A549 (cell line): ENCODE data around the gene NFIA. TPM values are rescaled to one million over a fixed set of nuclear protein-coding genes. Genes with fewer than 3 reads are reported as not detected.

ENCODE experiments used
- ATAC-seq, 2 experiments: fragments of 200-7000 bp in 1 of 2; fragments of >200 bp in 1 of 2; cut with Nextera tagmentation in 1 of 2; cut with Tn5 transposase in 1 of 2; 3 replicates each; pipeline versions ENCODE4 v1.8.0 to v1.9.1; 2018 to 2020; ENCODE audit warnings: mild to moderate bottlenecking in 1 of 2, moderate library complexity in 1 of 2
- CTCF ChIA-PET: fragments of 300-600 bp; sonication (Branson Sonifier 250); formaldehyde crosslinking; extraction: SDS; loops from one replicate; lab custom pipeline; 2021; ENCODE audit warnings: antibody characterized with exemption, inconsistent platforms; lab: Yijun Ruan, JAX
- POLR2A ChIA-PET: fragments of 350-600 bp; formaldehyde crosslinking; extraction: SDS; loops from one replicate; lab custom pipeline; 2021; ENCODE audit warnings: antibody characterized with exemption, inconsistent platforms; lab: Yijun Ruan, JAX
- DNase-seq, 2 experiments: peaks; one replicate each; pipeline versions ENCODE4 v3.0.0 to v3.0.0-alpha.2; 2011 to 2016; ENCODE audit warnings: low read depth in 1 of 2, low spot score in 1 of 2
- FAIRE-seq: peaks from 2 replicates; lab custom pipeline; 2011; peaks lifted over from hg19 to GRCh38; lab: Jason Lieb, UNC
- H3K27ac ChIP-seq, 2 experiments: fragments of >200 bp; sonication (Bioruptor Twin); formaldehyde crosslinking; 3 replicates each; pipeline ENCODE4 v1.5.1; 2016 to 2017
- H3K4me1 ChIP-seq: fragments of >200 bp; sonication (Bioruptor Twin); formaldehyde crosslinking; 3 replicates; pipeline ENCODE4 v1.6.1; 2016
- H3K4me2 ChIP-seq: fragments of >200 bp; sonication (Bioruptor Twin); formaldehyde crosslinking; 3 replicates; pipeline ENCODE4 v1.6.1; 2016
- H3K4me3 ChIP-seq: fragments of >200 bp; sonication (Bioruptor Twin); formaldehyde crosslinking; 3 replicates; pipeline ENCODE4 v1.5.1; 2016
- H3K9me3 ChIP-seq: fragments of >200 bp; sonication (Bioruptor Twin); formaldehyde crosslinking; 3 replicates; pipeline ENCODE4 v1.6.1; 2016
- BCL3 ChIP-seq: fragments of >200 bp; sonication (Bioruptor Twin); formaldehyde crosslinking; IDR thresholded peaks from 3 replicates; pipeline ENCODE4 v1.6.1; 2016
- CBX2 ChIP-seq: fragments of 200-600 bp; sonication (generic); IDR thresholded peaks from 2 replicates; pipeline ENCODE4 v1.6.1; 2016; ENCODE audit warnings: low read depth, mild to moderate bottlenecking, borderline replicate concordance
- EHF ChIP-seq: fragments of 250-450 bp; sonication (Bioruptor Pico); IDR thresholded peaks from 2 replicates; pipeline ENCODE4 v1.5.0; 2020; ENCODE audit warnings: mild to moderate bottlenecking
- EHMT2 ChIP-seq: fragments of 200-600 bp; sonication (generic); IDR thresholded peaks from 2 replicates; pipeline ENCODE4 v1.6.1; 2016; ENCODE audit warnings: antibody characterized with exemption, low read depth, mild to moderate bottlenecking, moderate library complexity
- FOSB ChIP-seq: fragments of 250-450 bp; sonication (Bioruptor Pico); IDR thresholded peaks from 2 replicates; pipeline ENCODE4 v1.5.0; 2020; ENCODE audit warnings: mild to moderate bottlenecking, moderate library complexity
- HEYL ChIP-seq: fragments of 250-450 bp; sonication (Bioruptor Pico); IDR thresholded peaks from 2 replicates; pipeline ENCODE4 v1.8.0; 2021; ENCODE audit warnings: mild to moderate bottlenecking, moderate library complexity
- HOXA7 ChIP-seq: fragments of 250-450 bp; sonication (Bioruptor Pico); IDR thresholded peaks from 2 replicates; pipeline ENCODE4 v1.5.0; 2020; ENCODE audit warnings: mild to moderate bottlenecking, moderate library complexity
- HOXB13 ChIP-seq: fragments of 250-450 bp; sonication (Bioruptor Pico); IDR thresholded peaks from 2 replicates; pipeline ENCODE4 v1.5.0; 2020; ENCODE audit warnings: low read depth, mild to moderate bottlenecking, moderate library complexity
- JUN ChIP-seq, 2 experiments: fragments of >200 bp; sonication (Bioruptor Twin); formaldehyde crosslinking; IDR thresholded peaks; 2 replicates in 1 of 2; 3 replicates in 1 of 2; pipeline ENCODE4 v1.6.1; 2016 to 2017
- MYC ChIP-seq: IDR thresholded peaks from 2 replicates; pipeline ENCODE4 v1.6.1; 2012; ENCODE audit warnings: mild to moderate bottlenecking, inconsistent platforms, low read length, improper control_type of control experiment, borderline replicate concordance
- NR3C1 ChIP-seq: fragments of >200 bp; sonication (Bioruptor Twin); formaldehyde crosslinking; IDR thresholded peaks from 3 replicates; pipeline ENCODE4 v1.6.1; 2017
- POLR2A ChIP-seq: IDR thresholded peaks from 2 replicates; pipeline ENCODE4 v1.6.1; 2012; ENCODE audit warnings: mild to moderate bottlenecking, low read length
- POLR2AphosphoS2 ChIP-seq: conservative IDR thresholded peaks from 2 replicates; pipeline ENCODE4 v1.6.1; 2012; ENCODE audit warnings: low read length, improper control_type of control experiment, inconsistent platforms
- RAD21 ChIP-seq, 2 experiments: fragments of >200 bp in 1 of 2; sonication (Bioruptor Twin) in 1 of 2; formaldehyde crosslinking in 1 of 2; IDR thresholded peaks in 1 of 2; conservative IDR thresholded peaks in 1 of 2; 2 replicates in 1 of 2; 3 replicates in 1 of 2; pipeline ENCODE4 v1.6.1; 2012 to 2018; ENCODE audit warnings: inconsistent platforms in 1 of 2
- RARB ChIP-seq: fragments of 250-450 bp; sonication (Bioruptor Pico); IDR thresholded peaks from 2 replicates; pipeline ENCODE4 v1.8.0; 2021; ENCODE audit warnings: mild to moderate bottlenecking, moderate library complexity
- RNF2 ChIP-seq: fragments of 200-600 bp; sonication (generic); IDR thresholded peaks from 2 replicates; pipeline ENCODE4 v1.6.1; 2016; ENCODE audit warnings: low read depth, mild to moderate bottlenecking, antibody characterized with exemption, moderate library complexity, borderline replicate concordance
- SMC3 ChIP-seq: fragments of >200 bp; sonication (Bioruptor Twin); formaldehyde crosslinking; IDR thresholded peaks from 3 replicates; pipeline ENCODE4 v1.6.1; 2018; ENCODE audit warnings: inconsistent platforms
- ZFP36 ChIP-seq: fragments of 450-650 bp; IDR thresholded peaks from 2 replicates; pipeline ENCODE4 v1.6.1; 2014; ENCODE audit warnings: borderline replicate concordance; ENCODE audit not compliant: partially characterized antibody
- ZNF302 ChIP-seq: fragments of 250-450 bp; sonication (Bioruptor Pico); IDR thresholded peaks from 2 replicates; pipeline ENCODE4 v1.9.0; 2021; ENCODE audit warnings: inconsistent platforms, mild to moderate bottlenecking, moderate library complexity
- ZSCAN20 ChIP-seq: fragments of 250-450 bp; sonication (Bioruptor Pico); IDR thresholded peaks from 2 replicates; pipeline ENCODE4 v1.8.0; 2022; ENCODE audit warnings: mild to moderate bottlenecking, moderate library complexity
- WGBS: methylation state at CpG from one replicate; pipeline ENCODE4 v1.1.6; 2017; ENCODE audit errors: missing lambda C conversion rate; 5-methylcytosine and 5-hydroxymethylcytosine counted together
- polyA plus RNA-seq, 4 experiments: library from polyadenylated mRNA; depleted of rRNA in 3 of 4; stranded (reverse); fragments of >200 nt; fragmentation: RNase III in 1 of 4; extraction: RNeasy Plus Mini Kit Qiagen cat#74134 plus additional on column Dnase treatment in 1 of 4; gene quantifications; 2 replicates in 3 of 4; 3 replicates in 1 of 4; pipeline ENCODE4 v1.2.3, GENCODE V29; 2011 to 2017
- TF ChIP-seq, protein P1 (sequence below): fragments of 250-450 bp; sonication (Bioruptor Pico); IDR thresholded peaks from 2 replicates; pipeline ENCODE4 v1.5.0; 2021; ENCODE audit warnings: mild to moderate bottlenecking, moderate library complexity, borderline replicate concordance

Gene NFIA
- polyA plus RNA-seq, 2 of the 4 experiments (the other 2 are of a cell fraction), result 6.5 to 25.8 TPM

GRCh38 chr1:61193808-61194207, 111.4 kb downstream of the NFIA start:
- Histone ChIP-seq H3K27ac (no peak overlapping the region), H3K4me3 (no peak overlapping the region), H3K4me1 (peaks cover 21% of the 10 kb centered on the region), H3K9me3 (no peaks in the 10 kb centered on the region), H3K4me2 (no peak overlapping the region)
- no peak for FAIRE-seq
- POLR2A ChIA-PET, result no interaction called here
- TF ChIP-seq ZNF302 (CRISPR knock-in tag), result no peak
- TF ChIP-seq EHF (CRISPR knock-in tag), result no peak
- no peak for TF ChIP-seq HOXA7 (CRISPR knock-in tag)
- no peak for TF ChIP-seq RNF2
- TF ChIP-seq BCL3, result no peak
- TF ChIP-seq JUN (IDR thresholded peaks at IDR 0.05), result no peak
- TF ChIP-seq RARB (CRISPR knock-in tag), result no peak
- no peak for TF ChIP-seq POLR2A
- no peak for TF ChIP-seq HEYL (CRISPR knock-in tag)
- no peak for TF ChIP-seq HOXB13 (CRISPR knock-in tag)
- no peak for TF ChIP-seq ZFP36
- TF ChIP-seq, protein P1, sequence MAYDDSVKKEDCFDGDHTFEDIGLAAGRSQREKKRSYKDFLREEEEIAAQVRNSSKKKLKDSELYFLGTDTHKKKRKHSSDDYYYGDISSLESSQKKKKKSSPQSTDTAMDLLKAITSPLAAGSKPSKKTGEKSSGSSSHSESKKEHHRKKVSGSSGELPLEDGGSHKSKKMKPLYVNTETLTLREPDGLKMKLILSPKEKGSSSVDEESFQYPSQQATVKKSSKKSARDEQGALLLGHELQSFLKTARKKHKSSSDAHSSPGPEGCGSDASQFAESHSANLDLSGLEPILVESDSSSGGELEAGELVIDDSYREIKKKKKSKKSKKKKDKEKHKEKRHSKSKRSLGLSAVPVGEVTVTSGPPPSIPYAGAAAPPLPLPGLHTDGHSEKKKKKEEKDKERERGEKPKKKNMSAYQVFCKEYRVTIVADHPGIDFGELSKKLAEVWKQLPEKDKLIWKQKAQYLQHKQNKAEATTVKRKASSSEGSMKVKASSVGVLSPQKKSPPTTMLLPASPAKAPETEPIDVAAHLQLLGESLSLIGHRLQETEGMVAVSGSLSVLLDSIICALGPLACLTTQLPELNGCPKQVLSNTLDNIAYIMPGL (CRISPR knock-in tag), result no peak
- no peak for TF ChIP-seq NR3C1
- ATAC-seq, result no peak
- DNase-seq, result no peak
- CTCF ChIA-PET, result no interaction called here
- WGBS, result 0% methylated on average over 1 of the region's 1 CpG

DNA sequence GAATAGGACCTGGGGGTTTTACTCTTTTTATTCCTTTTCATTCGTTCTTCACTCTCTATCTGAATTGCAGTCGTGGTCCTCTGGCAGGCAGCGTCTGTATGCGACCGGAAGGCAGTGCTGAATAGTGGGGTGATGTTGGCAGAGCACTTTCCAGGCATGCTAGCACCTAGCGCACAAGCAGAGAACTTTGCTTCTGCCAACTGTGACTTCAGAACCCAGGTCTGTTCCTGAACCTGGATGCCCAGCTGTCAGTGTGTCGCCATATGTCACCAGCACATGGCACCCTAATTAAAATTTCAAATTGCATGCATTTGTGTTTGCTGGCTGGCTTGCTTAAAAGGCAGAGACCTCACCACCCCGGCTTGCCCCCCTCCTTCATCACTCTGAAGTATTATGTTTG, 116.2 kb downstream of the NFIA start:
- Histone ChIP-seq H3K9me3 (no peaks in the 10 kb centered on the region), H3K4me2 (no peak overlapping the region), H3K4me3 (no peak overlapping the region), H3K4me1 (0 out of 3 replicates have a peak, but pooled peaks cover 3% of the 10 kb centered on the region), H3K27ac (no peak overlapping the region)
- FAIRE-seq, result no peak
- ChIA-PET CTCF (interaction anchor here (1.9 to 2.0 kb wide), 2 partner anchors 141 to 149 kb away, joined by 5 to 6 read pairs; no protein-coding TSS in a partner anchor), POLR2A (no interaction called here)
- no peak for TF ChIP-seq ZSCAN20 (CRISPR knock-in tag)
- TF ChIP-seq NR3C1, result no peak
- no peak for ATAC-seq
- no peak for DNase-seq
- 84% methylated on average over 8 of the region's 8 CpGs for WGBS

- no peak for DNase-seq
- ChIA-PET POLR2A (no interaction called here), CTCF (no interaction called here)
- no peak overlapping the region for H3K27ac ChIP-seq
- TF ChIP-seq FOSB (CRISPR knock-in tag) (no peak), EHMT2 (no peak), SMC3 (no peak), POLR2AphosphoS2 (no peak), RAD21 (conservative IDR thresholded peaks at IDR 0.05 in 1 of 2, IDR thresholded peaks at IDR 0.05 in 1 of 2) (no peak), CBX2 (no peak), MYC (no peak)
- no peaks in the 10 kb centered on the region for H3K9me3 ChIP-seq
- ATAC-seq, result no peak
- H3K4me3 ChIP-seq, result no peak overlapping the region
- 91% methylated on average over 5 of the region's 5 CpGs for WGBS
- FAIRE-seq, result no peak
- H3K4me2 ChIP-seq, result no peak overlapping the region
- H3K4me1 ChIP-seq, result 0 out of 3 replicates have a peak, but pooled peaks cover 3% of the 10 kb centered on the region
Observed at GRCh38 chr1:61201035-61201434, 118.7 kb downstream of the NFIA start.
